Measurements from ENCODE around the gene POGLUT3. TPM values are rescaled to one million over a fixed set of nuclear protein-coding genes. Genes with fewer than 3 reads are reported as not detected.

POGLUT3 gene
- polyA plus RNA-seq, 3 donors from 2014 or later: 10.4 to 17.1 (median 16.6) TPM

Other genes with a start within 250 kb of the POGLUT3 start
- gene C11orf65, start 30.9 kb downstream of the POGLUT3 start, polyA plus RNA-seq: 1 to 10 TPM in 1 of 3 donors, under 1 TPM in 1, not detected in 1; 0.37 to 1.7 TPM
- 1 to 10 TPM; 1.0 to 2.6 (median 1.6) TPM for gene EXPH5, start 95.4 kb upstream of the POGLUT3 start, polyA plus RNA-seq
- gene DDX10, start 166.7 kb upstream of the POGLUT3 start, polyA plus RNA-seq: 10 to 100 TPM; 11.8 to 17.2 (median 16.4) TPM

Measured in immature natural killer cell (primary cell).